NCI-H524 (cell line): Measurements from ENCODE around the gene C1QL1.
"Not testable (repeated sequence)": the region's sequence is repeated elsewhere in the genome, so short reads cannot be mapped to it uniquely, and the experiment has no call there.

Experiments used
- DNase-seq, 2 experiments: peaks; one replicate each; lab custom pipeline; 2025; lab: John Stamatoyannopoulos, UW

Gene C1QL1

DNA sequence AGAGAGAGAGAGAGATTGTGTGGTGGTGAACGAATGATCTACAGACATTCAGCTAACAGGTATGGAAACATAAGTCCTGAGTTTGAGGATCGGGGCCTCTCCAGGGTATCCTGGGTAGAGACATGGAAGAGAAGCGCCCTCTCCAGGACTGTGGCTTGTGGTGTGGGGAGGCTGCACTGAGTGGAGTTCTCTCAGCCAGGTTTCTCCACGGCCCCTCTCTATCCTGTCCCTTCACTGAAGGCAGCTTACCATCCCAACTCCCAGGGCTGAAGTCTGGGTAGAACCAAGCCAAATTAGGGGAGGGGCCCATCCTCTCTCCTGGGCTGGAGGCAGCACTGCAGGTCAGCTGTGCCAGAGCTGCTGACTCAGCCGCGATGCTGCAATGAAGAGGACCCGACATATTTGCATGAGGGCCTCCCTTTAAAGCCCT is 6.2 kb downstream of the C1QL1 start:
- DNase-seq: peak in 1 of 2 experiments; percentile 7

DNA sequence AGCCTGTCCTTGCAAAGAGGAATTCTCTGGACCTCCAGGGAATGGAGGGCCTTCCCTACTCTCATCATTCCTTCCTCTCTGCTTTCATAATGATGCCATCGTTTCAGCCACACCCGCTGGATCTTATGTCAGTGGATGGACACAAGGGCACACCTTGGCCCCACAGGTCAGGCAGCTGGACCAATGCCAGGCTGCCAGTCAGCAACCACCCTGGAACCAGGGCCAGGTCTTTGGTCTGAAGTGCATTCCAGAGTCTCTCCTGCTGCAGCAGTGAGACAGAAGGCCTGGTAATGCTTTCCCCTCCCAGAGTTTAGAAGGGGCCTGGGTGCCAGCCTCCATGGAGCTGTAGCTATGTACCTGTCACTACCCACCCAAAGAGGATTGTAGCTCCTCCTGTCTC is 7.4 kb downstream of the C1QL1 start:
- no peak for DNase-seq

DNA sequence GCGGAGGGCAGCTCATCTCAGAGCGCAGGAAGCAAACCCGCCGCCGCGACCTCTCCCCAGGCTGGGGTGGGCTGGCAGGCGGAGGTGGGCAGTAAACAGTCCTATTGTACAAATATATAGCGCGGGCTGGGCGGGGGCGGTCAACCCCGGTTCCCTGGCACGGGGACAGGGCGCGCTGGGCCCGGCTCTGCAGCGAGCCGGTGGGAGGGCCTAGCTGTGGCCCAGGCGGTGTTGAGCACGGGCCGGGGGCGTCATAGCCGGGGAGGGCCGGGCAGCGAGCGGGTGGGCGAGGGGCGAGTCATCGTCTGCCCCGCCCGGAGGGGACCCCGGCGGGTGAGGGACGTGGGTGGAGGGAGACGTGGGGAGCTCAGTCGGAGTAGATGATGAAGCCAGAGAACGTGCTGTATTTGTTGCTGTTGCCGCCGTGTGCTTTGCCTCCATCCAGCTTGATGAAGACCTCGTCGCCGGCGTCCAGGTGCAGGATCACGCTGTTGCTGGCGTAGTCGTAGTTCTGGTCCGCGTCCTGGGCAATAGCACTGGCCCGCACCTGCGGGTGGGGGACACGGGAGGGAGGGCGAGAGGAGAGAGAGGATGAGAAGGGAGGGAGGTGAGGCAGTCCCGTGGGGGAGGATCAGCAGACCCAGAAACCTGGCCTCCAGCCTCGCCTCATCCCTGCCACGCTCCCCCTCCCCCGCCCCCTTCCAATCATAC is 8.1 kb downstream of the C1QL1 start:
- no peak for DNase-seq

DNA sequence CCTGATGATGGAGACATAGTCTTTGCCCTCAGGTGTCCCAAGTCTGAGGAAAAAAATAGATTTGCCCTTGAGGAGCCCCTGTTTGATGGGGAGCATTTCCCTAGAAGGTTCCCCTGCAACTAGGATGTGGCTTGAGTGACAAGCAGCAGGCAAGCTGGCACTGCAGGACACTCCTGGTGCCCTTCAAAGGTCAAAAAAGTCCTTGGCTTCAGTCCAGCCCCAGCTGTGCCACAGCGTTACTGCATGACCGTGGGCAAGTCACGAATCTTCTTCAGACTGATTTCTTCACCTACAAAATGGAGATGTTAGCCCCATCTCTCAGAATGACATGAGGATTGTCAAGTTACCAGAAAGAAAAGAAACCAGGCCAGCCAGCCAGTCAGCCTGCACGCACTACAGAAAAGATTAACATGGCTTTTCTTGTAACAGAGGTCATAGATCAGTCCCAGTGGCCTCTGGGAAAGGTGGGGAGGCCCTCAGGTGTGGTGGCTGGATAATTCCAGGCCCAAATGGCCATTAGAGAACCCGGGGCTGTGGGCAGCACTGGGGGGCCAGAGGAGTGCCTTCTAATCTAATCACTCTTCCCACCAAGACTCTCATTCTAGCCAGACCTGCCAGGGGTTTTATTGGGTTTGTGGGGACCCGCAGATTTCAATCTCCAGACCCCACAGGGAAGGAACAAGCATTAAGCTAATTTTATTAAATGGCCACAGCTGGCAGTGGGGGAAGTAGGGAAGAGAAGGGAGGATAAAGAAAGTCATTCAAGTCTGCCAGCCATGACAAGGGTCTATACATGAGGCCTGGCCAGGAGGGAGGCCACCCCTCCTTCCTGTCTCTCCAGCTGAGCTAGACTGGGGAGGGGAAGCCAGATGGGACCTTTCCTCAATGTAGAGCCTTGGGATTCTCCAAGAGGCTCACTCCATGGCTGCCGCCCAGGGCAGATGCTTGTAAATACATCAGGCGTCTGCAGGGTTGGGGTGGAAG is 10.8 kb downstream of the C1QL1 start:
- DNase-seq: peak in 1 of 2 experiments; percentile 55

DNA sequence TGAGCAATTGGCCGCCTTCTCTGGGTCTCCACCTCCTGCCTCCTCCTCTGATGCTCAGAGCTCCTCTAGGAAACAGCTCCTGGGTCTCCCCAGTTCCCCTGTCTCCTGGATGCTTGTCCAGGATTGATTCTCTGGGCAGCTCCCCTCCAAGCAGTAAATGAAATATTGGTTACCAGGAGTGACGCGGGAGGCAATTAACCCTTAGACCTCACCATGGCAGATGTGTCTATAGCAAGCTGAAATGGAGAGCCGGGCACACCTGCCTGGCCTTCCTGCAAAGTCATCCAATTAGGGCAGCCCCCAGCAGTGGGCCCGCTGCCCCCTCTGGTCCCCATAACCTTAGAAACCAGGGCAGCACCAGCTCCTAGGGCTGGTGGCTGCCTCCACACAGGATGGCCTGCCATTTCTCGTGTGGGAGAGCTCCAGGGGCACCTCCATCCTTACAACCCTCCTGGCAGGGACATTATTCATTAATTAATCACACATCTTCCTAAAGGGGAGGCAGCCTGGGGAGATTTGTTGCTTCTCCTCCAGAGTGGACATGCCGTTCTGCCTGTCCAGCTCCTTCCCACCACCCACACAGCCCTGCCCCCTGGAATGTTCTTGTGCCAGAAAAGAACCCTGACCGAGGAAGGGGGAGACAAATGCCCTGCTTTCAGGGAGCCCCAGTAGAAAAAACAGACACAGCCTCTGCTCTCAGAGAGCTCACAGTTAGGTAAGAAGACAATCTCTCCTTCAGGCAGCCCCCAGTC is 12.3 kb downstream of the C1QL1 start:
- DNase-seq: no peak

DNA sequence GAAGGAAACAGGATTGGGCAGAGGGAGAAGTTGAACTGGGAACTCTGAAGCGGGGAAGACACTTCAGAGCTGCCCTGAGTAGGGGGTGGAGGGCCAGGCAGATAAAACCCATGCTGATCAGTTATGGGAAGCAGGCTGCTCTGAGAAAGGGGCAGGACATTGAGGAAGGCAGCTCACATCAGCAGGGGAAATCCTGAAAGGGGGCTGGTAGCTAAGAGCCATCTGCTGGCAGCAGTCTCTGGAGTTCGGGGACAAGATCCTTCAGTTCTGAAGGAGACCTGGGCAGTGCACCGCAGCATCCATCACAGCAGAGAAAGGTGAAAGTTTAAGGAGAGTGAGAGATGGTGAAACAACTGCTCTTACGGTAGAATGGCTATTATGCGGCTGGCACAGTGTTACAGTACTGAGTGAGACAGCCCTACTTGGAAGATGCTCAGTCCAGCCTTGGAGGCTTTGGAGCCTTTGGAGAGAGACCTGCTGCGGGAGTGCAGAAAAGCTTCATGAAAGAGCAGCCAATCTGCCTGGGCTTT is 15.1 kb downstream of the C1QL1 start:
- DNase-seq: peak in 1 of 2 experiments; percentile 24

DNA sequence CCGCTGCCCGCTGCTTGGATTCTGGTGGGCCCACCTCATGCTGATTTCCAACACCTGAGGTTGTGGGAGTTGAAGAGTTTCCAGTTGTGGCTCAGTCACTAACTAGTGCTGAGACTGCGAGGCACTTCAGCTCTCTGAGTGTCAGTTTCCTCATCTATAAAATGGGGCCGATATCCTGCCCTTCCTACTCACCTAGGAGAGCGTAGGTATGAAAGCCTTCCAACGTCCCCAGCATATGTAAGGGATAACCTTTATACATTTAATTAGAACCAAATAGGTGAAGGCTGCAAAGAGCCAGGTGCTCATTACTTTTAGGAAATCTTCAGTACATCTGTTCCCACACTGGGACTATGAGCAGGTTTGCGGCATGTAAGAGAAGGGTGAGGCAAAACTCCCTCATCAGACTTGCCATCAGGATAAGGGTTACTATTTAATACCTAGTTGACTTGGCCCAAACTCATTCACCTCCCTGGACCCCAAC is 19.7 kb downstream of the C1QL1 start:
- no peak for DNase-seq

DNA sequence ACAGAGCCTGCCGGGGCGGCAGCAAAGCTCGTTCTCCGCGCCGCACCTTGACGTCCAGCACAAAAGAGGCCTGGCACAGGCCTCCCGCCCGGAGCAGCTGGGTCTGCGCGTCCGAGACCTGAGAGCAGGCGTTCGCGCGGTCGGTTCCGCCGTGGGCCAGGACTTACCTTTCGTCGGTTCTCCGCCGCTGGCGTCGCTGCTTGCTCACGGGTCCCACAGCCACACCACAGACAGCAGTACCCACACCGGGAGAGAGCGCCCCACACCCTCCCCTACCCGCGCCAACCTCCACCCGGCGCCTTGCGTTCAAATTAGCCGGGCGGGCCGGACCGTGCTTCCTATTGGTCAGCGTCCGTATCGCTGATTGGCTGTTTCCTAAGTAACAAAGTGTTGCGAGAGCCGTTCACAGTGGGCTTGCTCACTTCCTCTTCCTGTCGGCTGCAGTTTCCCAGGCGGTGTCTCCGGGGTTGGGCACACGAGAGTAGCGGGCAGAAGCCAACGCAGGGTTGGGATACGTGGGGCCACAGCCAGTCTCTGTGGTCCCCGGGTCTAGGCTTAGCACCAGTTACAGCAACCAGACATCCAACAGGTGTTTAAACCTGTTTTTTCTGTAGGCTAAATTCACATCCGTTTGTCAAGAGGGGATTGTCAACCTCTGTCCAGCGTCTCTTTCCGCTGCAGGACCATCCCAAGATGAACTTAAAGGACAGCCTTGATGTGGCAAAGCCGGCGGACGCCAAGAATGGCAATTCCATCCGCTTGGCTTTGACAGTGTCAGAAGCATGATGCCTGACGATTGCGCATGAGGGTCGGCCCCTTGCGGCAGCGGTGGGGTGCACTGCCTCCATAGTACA is 20.4 kb downstream of the C1QL1 start, which contains the start of gene KIF18B:
KIF18B (minus strand) TSS at position 313 of the 854 bp plus-strand sequence. CDS start 11,429 bp downstream, outside the sequence.
- peak; percentile 97 to 98 for DNase-seq

DNA sequence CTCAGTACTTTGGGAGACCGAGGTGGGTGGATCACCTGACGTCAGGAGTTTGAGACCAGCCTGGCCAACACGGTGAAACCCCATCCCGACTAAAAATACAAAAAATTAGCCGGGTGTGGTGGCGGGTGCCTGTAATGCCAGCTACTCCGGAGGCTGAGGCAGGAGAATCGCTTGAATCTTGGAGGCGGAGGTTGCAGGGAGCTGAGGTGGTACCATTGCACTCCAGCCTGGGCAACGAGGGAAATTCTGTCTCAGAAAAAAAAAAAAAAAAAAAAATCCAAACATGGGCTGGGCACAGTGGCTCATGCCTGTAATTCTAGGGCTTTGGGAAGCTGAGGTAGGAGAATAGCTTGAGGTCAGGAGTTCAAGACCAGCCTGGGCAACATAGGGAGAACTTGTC is 22.5 kb downstream of the C1QL1 start:
- DNase-seq: not testable (repeated sequence)

DNA sequence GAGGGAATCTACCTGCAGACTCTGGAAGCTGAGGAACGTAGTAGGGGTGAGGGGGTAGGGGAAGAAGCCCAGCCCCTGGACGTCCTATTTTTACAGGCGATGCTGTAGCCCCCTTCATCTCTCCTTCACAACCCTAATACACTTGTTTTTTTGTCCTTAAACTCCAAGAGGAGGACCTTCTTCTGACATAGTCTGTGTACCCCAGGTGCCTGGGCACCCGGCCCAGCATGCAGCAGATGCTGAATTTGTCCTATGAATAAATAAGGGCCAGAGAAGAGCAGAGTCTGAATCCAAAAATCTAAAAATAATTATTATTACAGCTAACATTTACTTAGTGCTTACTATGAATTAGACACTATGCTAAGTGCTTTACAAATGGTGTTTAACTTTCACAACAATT is 25.6 kb downstream of the C1QL1 start:
- no peak for DNase-seq

DNA sequence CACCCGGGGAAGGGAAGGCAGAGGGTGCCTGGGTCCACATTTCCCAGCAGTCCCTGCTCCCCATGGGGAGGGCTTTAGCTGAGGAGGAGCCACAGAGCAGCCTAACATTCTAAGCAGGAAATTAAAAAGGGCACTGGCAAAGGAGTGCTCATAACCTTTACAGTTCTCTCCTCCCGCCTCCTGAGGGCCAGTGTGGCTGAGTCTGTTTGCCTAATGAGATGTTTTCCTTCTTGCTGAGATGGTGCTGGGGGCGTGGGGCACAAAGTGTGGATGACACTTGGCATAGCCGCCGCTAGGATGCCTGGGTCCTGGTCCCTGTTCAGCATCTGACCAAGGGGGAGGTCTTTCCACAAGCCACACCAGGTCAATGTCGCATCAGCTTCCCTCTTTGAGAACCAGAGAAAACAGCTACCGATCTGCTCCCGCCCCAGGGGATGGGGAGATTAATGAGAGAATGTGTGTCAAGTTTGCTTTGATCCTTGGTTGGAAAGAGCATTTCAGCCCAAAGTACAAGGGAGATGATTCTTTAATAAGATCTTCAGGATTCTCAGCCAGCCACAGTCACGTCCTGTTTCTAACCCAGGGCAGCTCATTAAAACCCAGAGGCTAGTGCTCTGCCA is 26.3 kb downstream of the C1QL1 start:
- no peak for DNase-seq

DNA sequence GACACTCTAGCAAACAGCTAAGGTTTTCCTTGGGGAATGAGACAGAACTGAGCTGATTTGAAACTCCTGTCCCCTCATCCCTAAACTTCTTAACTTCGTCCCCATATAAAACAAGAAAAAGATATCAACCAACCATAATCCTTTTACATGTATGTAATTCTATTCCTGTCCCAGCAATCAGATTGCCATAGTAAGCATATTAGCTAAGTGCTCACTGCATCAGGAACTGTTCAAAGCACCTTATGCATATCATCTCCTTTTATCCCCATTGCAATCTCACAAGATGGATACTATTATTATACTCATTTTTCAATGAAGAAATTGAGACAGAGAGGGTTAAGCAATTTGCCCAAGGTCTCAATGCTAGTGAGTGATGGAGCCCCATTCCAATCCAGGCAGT is 27.3 kb downstream of the C1QL1 start:
- DNase-seq: no peak

DNA sequence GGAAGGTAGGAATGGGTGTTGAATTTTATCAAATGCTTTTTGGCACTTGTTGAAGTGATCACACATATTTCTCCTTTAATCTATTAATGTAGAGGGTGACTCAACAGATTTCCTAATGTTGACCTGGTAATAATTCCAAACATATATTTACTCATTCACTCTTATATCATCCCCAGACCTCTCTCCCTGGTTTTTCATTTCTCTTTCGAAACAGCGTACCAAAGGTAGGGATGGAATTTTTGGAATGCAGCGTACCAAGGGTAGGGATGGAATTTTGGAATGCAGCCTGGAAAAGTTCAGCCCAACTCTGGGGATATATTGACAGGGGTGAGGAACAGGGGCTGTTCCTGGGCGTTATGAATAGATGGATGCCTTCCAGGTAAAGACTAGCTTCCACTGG is 27.8 kb downstream of the C1QL1 start:
- DNase-seq: no peak

DNA sequence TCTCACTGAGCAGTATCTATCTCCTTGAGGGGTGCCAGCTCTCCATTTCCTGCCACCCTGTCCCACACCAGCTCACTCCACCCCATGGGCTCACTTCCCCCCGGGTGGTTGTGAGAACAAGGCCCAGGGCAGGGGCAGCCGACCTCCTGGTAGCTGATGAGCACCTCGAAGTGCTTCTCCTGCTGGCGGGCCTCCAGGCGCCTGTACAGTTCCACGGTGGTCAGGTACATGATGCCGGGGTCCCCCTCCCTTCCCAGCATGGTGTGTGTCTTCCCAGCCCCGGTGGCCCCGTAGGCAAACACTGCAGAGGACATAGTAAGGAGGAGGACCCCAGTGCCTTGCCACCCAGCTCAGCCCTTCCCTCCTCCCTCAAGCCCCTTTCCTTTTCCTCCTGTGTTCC is 33.0 kb downstream of the C1QL1 start:
- DNase-seq: no peak

DNA sequence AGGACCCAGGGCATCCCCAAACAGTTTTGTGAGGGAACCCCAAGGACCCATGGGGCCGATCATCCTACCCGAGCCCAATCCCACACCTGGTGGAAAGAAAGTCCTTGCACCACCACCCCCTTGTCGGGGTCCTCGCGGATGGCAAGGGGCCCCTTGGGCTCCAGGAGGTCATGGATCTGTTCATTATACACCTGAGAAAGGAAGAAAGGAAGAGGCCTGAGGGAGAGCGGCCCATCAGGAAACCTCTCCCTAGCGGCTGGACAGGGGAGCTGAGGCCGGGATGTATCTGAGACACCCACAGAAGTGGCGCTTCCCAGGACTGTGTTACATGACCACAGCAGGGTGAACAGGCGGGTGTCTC is 33.4 kb downstream of the C1QL1 start:
- DNase-seq: no peak

DNA sequence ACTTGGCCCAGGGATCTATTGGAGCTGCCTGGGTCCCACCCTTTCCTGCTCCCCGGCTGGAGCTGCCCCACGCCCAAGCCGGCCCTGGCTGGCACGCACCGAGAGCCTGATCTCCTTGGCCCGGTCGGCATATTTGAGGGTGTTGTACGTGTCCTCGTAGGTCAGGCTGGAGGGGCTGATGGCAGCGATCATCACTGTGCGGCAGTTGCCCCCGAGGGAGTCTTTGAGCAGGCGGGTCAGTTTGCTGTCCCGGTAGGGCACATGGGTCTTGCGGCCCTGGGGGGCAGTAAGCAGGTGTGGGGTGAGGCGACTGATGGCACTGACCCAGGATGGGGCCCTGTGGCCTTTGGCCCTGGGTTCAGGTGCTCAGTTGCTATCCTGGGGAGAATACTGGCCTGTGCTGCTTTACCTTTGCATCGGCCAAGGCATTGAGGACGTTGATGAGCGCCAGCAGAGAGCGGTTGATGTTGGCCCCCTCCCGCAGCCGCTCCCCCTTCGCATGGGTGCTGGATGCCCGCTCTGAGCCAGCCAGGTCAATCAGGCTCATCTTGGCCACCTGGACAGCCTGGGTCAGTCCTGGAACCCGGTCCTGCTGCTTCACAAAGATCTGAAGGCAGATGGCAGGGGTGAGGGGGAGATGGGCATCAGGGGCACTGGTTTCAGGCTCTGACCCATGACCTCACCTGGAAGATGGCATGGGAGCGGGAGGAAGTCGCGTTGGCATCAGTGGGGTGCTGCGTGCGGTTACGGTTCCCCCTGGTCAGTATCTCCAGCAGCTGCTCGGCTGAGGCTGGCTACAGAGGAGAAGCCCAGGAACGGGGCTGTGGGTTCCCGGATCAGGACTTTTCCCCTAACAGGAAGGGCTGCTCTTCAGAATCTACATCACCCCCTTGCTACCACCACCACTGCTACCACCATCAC is 34.0 kb downstream of the C1QL1 start:
- DNase-seq: no peak

DNA sequence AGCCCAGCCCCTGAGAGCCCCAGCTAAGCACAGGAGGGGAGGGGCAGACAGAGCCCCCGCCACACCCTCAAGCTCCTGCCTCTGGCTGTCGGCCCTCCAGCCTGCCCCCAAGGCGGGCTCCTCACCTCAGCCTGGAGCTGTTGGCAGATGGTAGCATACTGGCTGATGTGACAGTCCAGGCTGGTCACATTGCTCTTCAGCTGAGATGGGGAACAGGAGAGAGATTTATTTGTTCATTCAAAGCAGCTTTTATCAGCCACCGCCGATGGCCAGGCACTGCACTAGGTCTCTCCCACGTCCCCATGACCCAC is 35.4 kb downstream of the C1QL1 start:
- DNase-seq: no peak

DNA sequence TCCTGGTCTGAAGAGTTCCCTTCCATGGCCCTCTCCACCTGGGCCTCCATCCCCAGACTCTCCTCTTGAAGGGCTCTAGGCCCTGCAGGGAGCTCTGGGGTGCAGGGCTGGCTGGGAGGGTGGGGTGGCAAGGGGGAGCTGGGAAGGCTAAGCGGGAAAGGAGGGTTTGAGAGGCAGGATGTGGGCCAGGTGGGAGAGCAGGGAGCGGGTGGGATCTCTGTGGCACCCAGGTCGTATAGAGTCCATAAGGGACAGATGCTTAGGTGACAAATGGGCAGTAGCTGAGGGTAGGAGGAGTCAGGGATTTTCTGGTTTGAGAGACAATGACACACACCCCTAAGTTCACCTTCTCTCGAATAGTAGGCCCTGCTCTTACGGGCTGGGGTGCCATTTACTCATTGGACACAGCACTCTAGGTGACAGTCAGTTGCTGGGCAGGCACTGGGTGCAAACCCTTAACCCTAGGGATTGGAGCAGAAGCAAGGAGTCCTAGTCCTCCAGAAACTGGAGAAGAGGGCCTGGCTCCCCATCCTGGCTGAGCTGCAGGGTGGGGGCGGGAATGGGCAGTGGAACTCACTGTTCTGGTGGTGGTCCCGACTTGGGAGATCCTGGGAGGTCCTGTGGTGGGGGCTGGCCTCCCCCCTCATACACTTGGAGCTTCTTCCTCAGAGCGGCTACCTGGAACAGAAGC is 35.9 kb downstream of the C1QL1 start:
- no peak for DNase-seq

DNA sequence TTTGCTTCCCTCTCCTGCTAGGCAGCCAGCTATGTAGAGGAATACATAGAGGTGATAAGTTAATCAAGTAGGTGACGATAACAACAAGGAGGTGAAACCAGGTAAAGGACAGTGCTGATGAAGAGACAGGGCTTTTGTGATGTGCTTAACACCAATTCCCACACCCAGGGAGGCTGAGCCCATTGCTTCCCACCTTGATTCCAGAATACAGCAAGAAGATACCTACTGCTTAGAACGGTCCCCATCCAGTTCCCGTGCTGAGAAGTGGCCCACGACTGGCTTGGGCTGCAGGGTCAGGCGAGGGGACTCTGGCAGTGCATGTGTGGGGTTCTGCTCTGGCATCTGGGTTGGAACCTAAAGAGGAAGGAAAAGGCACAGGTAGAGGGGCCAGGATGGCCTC is 36.7 kb downstream of the C1QL1 start:
- no peak for DNase-seq
